Keratinocyte (primary cell): Measurements from ENCODE around the gene CHCHD6. TPM values are rescaled to one million over a fixed set of nuclear protein-coding genes. Genes with fewer than 3 reads are reported as not detected.

Source experiments
- DNase-seq: peaks from one replicate; pipeline ENCODE4 v3.0.0-alpha.2; 2011; ENCODE audit warnings: low read depth, missing footprints, low spot score
- FAIRE-seq: peaks from 2 replicates; lab custom pipeline; 2011; peaks lifted over from hg19 to GRCh38; lab: Jason Lieb, UNC
- H2AFZ ChIP-seq: 2 replicates; pipeline ENCODE4 v1.6.0; 2012; ENCODE audit warnings: low read length, control low read depth, inconsistent platforms; ENCODE audit not compliant: control insufficient read depth
- H3K27ac ChIP-seq: 2 replicates; pipeline ENCODE4 v1.5.1; 2011; ENCODE audit warnings: low read length; ENCODE audit not compliant: control insufficient read depth, insufficient read depth
- H3K27me3 ChIP-seq: 3 replicates; pipeline ENCODE4 v1.6.0; 2011; ENCODE audit warnings: low read length; ENCODE audit not compliant: control insufficient read depth, insufficient read depth; ENCODE audit errors: extremely low read depth
- H3K36me3 ChIP-seq, 2 experiments: 2 replicates in 1 of 2; 3 replicates in 1 of 2; pipeline ENCODE4 v1.5.1; 2011; ENCODE audit warnings: low read length in 2 of 2, mild to moderate bottlenecking in 1 of 2; ENCODE audit not compliant: control insufficient read depth in 2 of 2, insufficient read depth in 2 of 2; ENCODE audit errors: extremely low read depth in 1 of 2
- H3K4me1 ChIP-seq: 3 replicates; pipeline ENCODE4 v1.5.1; 2011; ENCODE audit warnings: low read length; ENCODE audit not compliant: control insufficient read depth, insufficient read depth; ENCODE audit errors: extremely low read depth
- H3K4me2 ChIP-seq: 3 replicates; pipeline ENCODE4 v1.6.0; 2011; ENCODE audit warnings: low read depth, low read length; ENCODE audit not compliant: control insufficient read depth, insufficient read depth; ENCODE audit errors: extremely low read depth
- H3K4me3 ChIP-seq, 3 experiments: fragments of 200-600 bp in 1 of 3; sonication (generic) in 1 of 3; 2 replicates in 2 of 3; 3 replicates in 1 of 3; pipeline ENCODE4 v1.5.1; 2011 to 2016; ENCODE audit warnings: low read length in 3 of 3, mild to moderate bottlenecking in 3 of 3, control low read depth in 2 of 3, inconsistent platforms in 1 of 3, low read depth in 1 of 3, mixed read lengths in 1 of 3, mixed run types in 1 of 3, moderate library complexity in 1 of 3; ENCODE audit not compliant: control insufficient read depth in 2 of 3, insufficient read depth in 2 of 3; ENCODE audit errors: extremely low read depth in 1 of 3
- H3K79me2 ChIP-seq: 2 replicates; pipeline ENCODE4 v1.6.0; 2012; ENCODE audit warnings: low read length; ENCODE audit not compliant: control insufficient read depth, insufficient read depth
- H3K9ac ChIP-seq: 3 replicates; pipeline ENCODE4 v1.6.0; 2011; ENCODE audit warnings: low read length; ENCODE audit not compliant: control insufficient read depth, insufficient read depth; ENCODE audit errors: extremely low read depth
- H3K9me1 ChIP-seq: 3 replicates; pipeline ENCODE4 v1.6.0; 2011; ENCODE audit warnings: low read length; ENCODE audit not compliant: control insufficient read depth, insufficient read depth; ENCODE audit errors: extremely low read depth
- H3K9me3 ChIP-seq: 2 replicates; pipeline ENCODE4 v1.5.1; 2012; ENCODE audit warnings: low read depth, low read length; ENCODE audit not compliant: control insufficient read depth
- H4K20me1 ChIP-seq: 3 replicates; pipeline ENCODE4 v1.6.0; 2011; ENCODE audit warnings: low read length; ENCODE audit not compliant: control insufficient read depth, insufficient read depth; ENCODE audit errors: extremely low read depth
- CTCF ChIP-seq, 3 experiments: IDR thresholded peaks in 1 of 3; conservative IDR thresholded peaks in 1 of 3; optimal IDR thresholded peaks in 1 of 3; 2 replicates in 2 of 3; 3 replicates in 1 of 3; pipeline versions ENCODE3 to v1.5.1; 2011; ENCODE audit warnings: low read length in 3 of 3, mild to moderate bottlenecking in 3 of 3, moderate library complexity in 2 of 3, control low read depth in 1 of 3, inconsistent platforms in 1 of 3; ENCODE audit not compliant: insufficient read depth in 2 of 3; ENCODE audit errors: extremely low read depth in 1 of 3
- EZH2 ChIP-seq: IDR thresholded peaks from one replicate; pipeline ENCODE4 v1.6.1; 2012; ENCODE audit warnings: inconsistent platforms, mild to moderate bottlenecking, low read length, moderate library complexity
- dilution Hi-C: fragments of 300-500 bp; cut with MboI; formaldehyde crosslinking; loops from one replicate; pipeline ENCODE4 v1.7.0; 2020; ENCODE audit warnings: low sequenced_read_pairs; ENCODE audit not compliant: extremely low pct_ligation_motif_present
- polyA minus RNA-seq, 3 experiments: library from RNA; depleted of rRNA, polyadenylated mRNA; stranded (reverse); fragments of >200 nt; gene quantifications; 1 replicate in 1 of 3; 2 replicates in 1 of 3; 3 replicates in 1 of 3; pipeline ENCODE4 v1.2.3, GENCODE V29; 2011
- polyA plus RNA-seq, 5 experiments: library from polyadenylated mRNA; depleted of rRNA in 3 of 5; stranded (reverse) in 3 of 5; stranded (forward) in 1 of 5; unstranded in 1 of 5; fragments of >200 nt; gene quantifications; 1 replicate in 1 of 5; 2 replicates in 3 of 5; 3 replicates in 1 of 5; pipeline versions ENCODE4 v1.2.1 to v1.2.3, GENCODE V29; 2011 to 2012; ENCODE audit warnings: missing spikeins in 2 of 5, low read depth in 1 of 5, low replicate concordance in 1 of 5

CHCHD6 gene, protein sequence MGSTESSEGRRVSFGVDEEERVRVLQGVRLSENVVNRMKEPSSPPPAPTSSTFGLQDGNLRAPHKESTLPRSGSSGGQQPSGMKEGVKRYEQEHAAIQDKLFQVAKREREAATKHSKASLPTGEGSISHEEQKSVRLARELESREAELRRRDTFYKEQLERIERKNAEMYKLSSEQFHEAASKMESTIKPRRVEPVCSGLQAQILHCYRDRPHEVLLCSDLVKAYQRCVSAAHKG
- 20.6 to 23.7 TPM (median 21.7 TPM) in 3 replicates for polyA plus RNA-seq
- polyA plus RNA-seq (2011; ENCODE audit: low read depth): 6.1 TPM
- polyA plus RNA-seq (2011; cell fraction: cytosol; rRNA removed): 13.5 and 25.9 TPM in 2 replicates
- 10.4 and 14.8 TPM in 2 replicates for polyA plus RNA-seq (2011; cell fraction: nucleus; rRNA removed)
- polyA plus RNA-seq (2012; ENCODE audit: low replicate concordance): 14.3 and 25.8 TPM in 2 replicates
- 5.5 to 9.0 TPM (median 6.1 TPM) in 3 replicates for polyA minus RNA-seq
- 14.6 TPM for polyA minus RNA-seq (2011; cell fraction: cytosol; rRNA and poly(A)+ RNA removed)
- 9.2 and 9.3 TPM in 2 replicates for polyA minus RNA-seq (2011; cell fraction: nucleus; rRNA and poly(A)+ RNA removed)

GRCh38 chr3:126703512-126704493 lies at the start of gene CHCHD6:
TSS of gene CHCHD6 (plus strand) at chr3:126704240. CDS start at chr3:126704313, 73 bp downstream.
- peak within 1 kb of the TSS; percentile 75 to 82 (median 81) for H3K4me3 ChIP-seq
- peaks cover 16% of the 10 kb centered on the region for H3K4me1 ChIP-seq
- FAIRE-seq: peak; percentile 92
- H3K9me1 ChIP-seq: no peaks in the 10 kb centered on the region
- no peaks in the 10 kb centered on the region for H4K20me1 ChIP-seq
- peaks cover 32% of the 10 kb centered on the region for H3K79me2 ChIP-seq
- dilution Hi-C loops: no loop called here
- no peak within 1 kb of the TSS for H3K27ac ChIP-seq
- peak within 1 kb of the TSS; percentile 87 for H3K4me2 ChIP-seq
- no peaks in the 10 kb centered on the region for H3K27me3 ChIP-seq
- peak within 1 kb of the TSS; percentile 67 for H3K9ac ChIP-seq
- peak in 2 of 3 experiments; percentile 23 to 41 for TF ChIP-seq CTCF (optimal IDR thresholded peaks at IDR 0.05 in 1 of 3, IDR thresholded peaks at IDR 0.05 in 1 of 3, conservative IDR thresholded peaks at IDR 0.05 in 1 of 3; ENCODE audit: extremely low read depth in 1 of 3, insufficient read depth in 2 of 3, low read length in 3 of 3)
- no peak for TF ChIP-seq EZH2
- DNase-seq: peak; percentile 76
- H3K9me3 ChIP-seq: no peaks in the 10 kb centered on the region
- H3K36me3 ChIP-seq: no peaks in the 10 kb centered on the region
- peak within 1 kb of the TSS; percentile 98 for H2AFZ ChIP-seq

GRCh38 chr3:126654571-126655383 lies 49.3 kb upstream of the CHCHD6 start, which contains the start of gene TXNRD3:
TSS of gene TXNRD3 (minus strand) at chr3:126655124.
- peak within 1 kb of the TSS; percentile 91 for H2AFZ ChIP-seq
- no peak for FAIRE-seq
- TF ChIP-seq CTCF (optimal IDR thresholded peaks at IDR 0.05 in 1 of 3, IDR thresholded peaks at IDR 0.05 in 1 of 3, conservative IDR thresholded peaks at IDR 0.05 in 1 of 3; ENCODE audit: extremely low read depth in 1 of 3, insufficient read depth in 2 of 3, low read length in 3 of 3): peak in 1 of 3 experiments; percentile 33
- TF ChIP-seq EZH2: no peak
- H3K4me3 ChIP-seq: peak within 1 kb of the TSS; percentile 51 to 90 (median 82)
- H3K27ac ChIP-seq: peak within 1 kb of the TSS; percentile 51
- peaks cover 3% of the 10 kb centered on the region for H3K27me3 ChIP-seq
- no peak for DNase-seq
- no peaks in the 10 kb centered on the region for H3K36me3 ChIP-seq
- H4K20me1 ChIP-seq: no peaks in the 10 kb centered on the region
- peak within 1 kb of the TSS; percentile 96 for H3K4me2 ChIP-seq
- peaks cover 2% of the 10 kb centered on the region for H3K79me2 ChIP-seq
- peak within 1 kb of the TSS; percentile 83 for H3K9ac ChIP-seq
- dilution Hi-C loops: no loop called here
- peaks cover 13% of the 10 kb centered on the region for H3K4me1 ChIP-seq
- H3K9me3 ChIP-seq: no peaks in the 10 kb centered on the region
- H3K9me1 ChIP-seq: no peaks in the 10 kb centered on the region
